ENCODE results near the gene CLDN17. TPM values are rescaled to one million over a fixed set of nuclear protein-coding genes. Genes with fewer than 3 reads are reported as not detected.

CLDN17 gene
- not detected for polyA plus RNA-seq (ENCODE audit: low read depth in 6 of 6)

- peaks cover 0 to 10% (median 2%) of the 10 kb centered on the region in 7 donors for H3K9me3 Mint-ChIP-seq
- no peaks in the 10 kb centered on the region for H3K4me1 Mint-ChIP-seq
- H3K36me3 Mint-ChIP-seq: no peaks in the 10 kb centered on the region
- DNase-seq: no peak
- H3K4me3 Mint-ChIP-seq: no peak within 1 kb of the TSS
- no peaks in the 10 kb centered on the region for H3K27me3 Mint-ChIP-seq
- no peak within 1 kb of the TSS for H3K27ac Mint-ChIP-seq
- no peak for ATAC-seq (ENCODE audit: low read depth in 2 of 2)
Measured at GRCh38 chr21:30166705-30167104, at the start of gene CLDN17. CLDN17 (minus strand) TSS chr21:30166805; CDS start chr21:30166617, 188 bp downstream.

- ATAC-seq (ENCODE audit: low read depth in 2 of 2): no peak
- Mint-ChIP-seq H3K4me1 (no peaks in the 10 kb centered on the region), H3K9me3 (peaks cover 0 to 2% (median 0%) of the 10 kb centered on the region in 7 donors), H3K36me3 (no peaks in the 10 kb centered on the region), H3K27me3 (no peaks in the 10 kb centered on the region), H3K4me3 (no peak within 1 kb of the TSS), H3K27ac (no peak within 1 kb of the TSS)
- no peak for DNase-seq
Measured at GRCh38 chr21:30216041-30216723, 49.6 kb upstream of the CLDN17 start, which contains the start of gene CLDN8. CLDN8 (minus strand) TSS chr21:30216097; CDS start chr21:30215925, 172 bp downstream.

- ATAC-seq (ENCODE audit: low read depth in 2 of 2) (no peak), DNase-seq (no peak)
- H3K36me3 Mint-ChIP-seq: no peaks in the 10 kb centered on the region
- no peak overlapping the region for H3K27ac Mint-ChIP-seq
- no peaks in the 10 kb centered on the region for H3K27me3 Mint-ChIP-seq
- H3K4me1 Mint-ChIP-seq: no peaks in the 10 kb centered on the region
- peaks cover 0 to 9% (median 0%) of the 10 kb centered on the region in 7 donors for H3K9me3 Mint-ChIP-seq
- H3K4me3 Mint-ChIP-seq: no peak overlapping the region
Measured at GRCh38 chr21:30211071-30211470, 44.5 kb upstream of the CLDN17 start.

- ATAC-seq (ENCODE audit: low read depth in 2 of 2): no peak
- no peaks in the 10 kb centered on the region for H3K36me3 Mint-ChIP-seq
Measured at GRCh38 chr21:30209601-30210000, 43.0 kb upstream of the CLDN17 start.

GRCh38 chr21:30207252-30207579 is 40.6 kb upstream of the CLDN17 start:
- H3K4me1 Mint-ChIP-seq: no peaks in the 10 kb centered on the region

More at GRCh38 chr21:30209601-30210000, 43.0 kb upstream of the CLDN17 start:
- H3K9me3 Mint-ChIP-seq: peaks cover 0 to 9% (median 0%) of the 10 kb centered on the region in 7 donors
- H3K4me1 Mint-ChIP-seq: no peaks in the 10 kb centered on the region
- H3K27me3 Mint-ChIP-seq: no peaks in the 10 kb centered on the region
- no peak overlapping the region for H3K27ac Mint-ChIP-seq
- no peak for DNase-seq
- H3K4me3 Mint-ChIP-seq: no peak overlapping the region

GRCh38 chr21:30206551-30207251 is 40.1 kb upstream of the CLDN17 start:
- no peak for DNase-seq
- no peaks in the 10 kb centered on the region for H3K27me3 Mint-ChIP-seq

More at GRCh38 chr21:30207252-30207579, 40.6 kb upstream of the CLDN17 start:
- no peaks in the 10 kb centered on the region for H3K36me3 Mint-ChIP-seq
- ATAC-seq (ENCODE audit: low read depth in 2 of 2) (no peak), DNase-seq (no peak)
- H3K9me3 Mint-ChIP-seq: peaks cover 0 to 9% (median 0%) of the 10 kb centered on the region in 7 donors
- H3K27me3 Mint-ChIP-seq: no peaks in the 10 kb centered on the region
- no peak overlapping the region for H3K4me3 Mint-ChIP-seq
- H3K27ac Mint-ChIP-seq: no peak overlapping the region

GRCh38 chr21:30200000-30200399 is 33.4 kb upstream of the CLDN17 start:
- DNase-seq (no peak), ATAC-seq (ENCODE audit: low read depth in 2 of 2) (no peak)
- Mint-ChIP-seq H3K4me3 (no peak overlapping the region), H3K36me3 (no peaks in the 10 kb centered on the region), H3K27ac (no peak overlapping the region), H3K9me3 (peaks cover 0 to 7% (median 4%) of the 10 kb centered on the region in 7 donors), H3K27me3 (no peaks in the 10 kb centered on the region), H3K4me1 (no peaks in the 10 kb centered on the region)

More at GRCh38 chr21:30206551-30207251, 40.1 kb upstream of the CLDN17 start:
- no peak overlapping the region for H3K27ac Mint-ChIP-seq
- H3K4me1 Mint-ChIP-seq: no peaks in the 10 kb centered on the region
- H3K9me3 Mint-ChIP-seq: peaks cover 0 to 9% (median 2%) of the 10 kb centered on the region in 7 donors
- no peak for ATAC-seq (ENCODE audit: low read depth in 2 of 2)
- H3K36me3 Mint-ChIP-seq: no peaks in the 10 kb centered on the region
- no peak overlapping the region for H3K4me3 Mint-ChIP-seq

GRCh38 chr21:30194701-30195299 is 28.2 kb upstream of the CLDN17 start:
- no peak for DNase-seq
- Mint-ChIP-seq H3K9me3 (peaks cover 0 to 9% (median 0%) of the 10 kb centered on the region in 7 donors), H3K27me3 (no peaks in the 10 kb centered on the region), H3K4me1 (no peaks in the 10 kb centered on the region), H3K27ac (no peak overlapping the region), H3K36me3 (no peaks in the 10 kb centered on the region), H3K4me3 (no peak overlapping the region)
- ATAC-seq (ENCODE audit: low read depth in 2 of 2): no peak

- Mint-ChIP-seq H3K27ac (no peak overlapping the region), H3K4me1 (no peaks in the 10 kb centered on the region), H3K36me3 (no peaks in the 10 kb centered on the region), H3K9me3 (peaks cover 0 to 9% (median 0%) of the 10 kb centered on the region in 7 donors), H3K4me3 (no peak overlapping the region), H3K27me3 (no peaks in the 10 kb centered on the region)
- DNase-seq (no peak), ATAC-seq (ENCODE audit: low read depth in 2 of 2) (no peak)
Measured at GRCh38 chr21:30193201-30193600, 26.6 kb upstream of the CLDN17 start.

GRCh38 chr21:30190554-30190953 is 23.9 kb upstream of the CLDN17 start:
- peaks cover 0 to 9% (median 0%) of the 10 kb centered on the region in 7 donors for H3K9me3 Mint-ChIP-seq
- H3K27me3 Mint-ChIP-seq: no peaks in the 10 kb centered on the region
- H3K36me3 Mint-ChIP-seq: no peaks in the 10 kb centered on the region
- no peak for DNase-seq
- no peaks in the 10 kb centered on the region for H3K4me1 Mint-ChIP-seq
- no peak overlapping the region for H3K4me3 Mint-ChIP-seq
- no peak for ATAC-seq (ENCODE audit: low read depth in 2 of 2)
- H3K27ac Mint-ChIP-seq: no peak overlapping the region

- DNase-seq: no peak
- H3K4me1 Mint-ChIP-seq: no peaks in the 10 kb centered on the region
Measured at GRCh38 chr21:30189773-30190172, 23.2 kb upstream of the CLDN17 start.

GRCh38 chr21:30186242-30186641 is 19.6 kb upstream of the CLDN17 start:
- no peaks in the 10 kb centered on the region for H3K4me1 Mint-ChIP-seq
- DNase-seq (no peak), ATAC-seq (ENCODE audit: low read depth in 2 of 2) (no peak)
- no peak overlapping the region for H3K27ac Mint-ChIP-seq
- H3K4me3 Mint-ChIP-seq: no peak overlapping the region
- no peaks in the 10 kb centered on the region for H3K36me3 Mint-ChIP-seq
- H3K27me3 Mint-ChIP-seq: no peaks in the 10 kb centered on the region
- H3K9me3 Mint-ChIP-seq: peaks cover 0 to 6% (median 0%) of the 10 kb centered on the region in 7 donors

More at GRCh38 chr21:30189773-30190172, 23.2 kb upstream of the CLDN17 start:
- no peak for ATAC-seq (ENCODE audit: low read depth in 2 of 2)
- Mint-ChIP-seq H3K9me3 (peaks cover 0 to 9% (median 0%) of the 10 kb centered on the region in 7 donors), H3K27me3 (no peaks in the 10 kb centered on the region), H3K4me3 (no peak overlapping the region), H3K27ac (no peak overlapping the region), H3K36me3 (no peaks in the 10 kb centered on the region)

GRCh38 chr21:30168086-30168485 is 1.5 kb upstream of the CLDN17 start:
- peaks cover 2 to 14% (median 5%) of the 10 kb centered on the region in 7 donors for H3K9me3 Mint-ChIP-seq
- no peaks in the 10 kb centered on the region for H3K4me1 Mint-ChIP-seq
- H3K27me3 Mint-ChIP-seq: no peaks in the 10 kb centered on the region
- no peak overlapping the region for H3K4me3 Mint-ChIP-seq
- H3K36me3 Mint-ChIP-seq: no peaks in the 10 kb centered on the region
- no peak for DNase-seq
- no peak for ATAC-seq (ENCODE audit: low read depth in 2 of 2)
- no peak overlapping the region for H3K27ac Mint-ChIP-seq

GRCh38 chr21:30166171-30166570 is 434 bp downstream of the CLDN17 start:
- no peaks in the 10 kb centered on the region for H3K27me3 Mint-ChIP-seq
- no peak overlapping the region for H3K27ac Mint-ChIP-seq
- no peaks in the 10 kb centered on the region for H3K4me1 Mint-ChIP-seq
- peaks cover 0 to 9% (median 2%) of the 10 kb centered on the region in 7 donors for H3K9me3 Mint-ChIP-seq
- ATAC-seq (ENCODE audit: low read depth in 2 of 2): no peak
- H3K4me3 Mint-ChIP-seq: no peak overlapping the region
- DNase-seq: no peak
- H3K36me3 Mint-ChIP-seq: no peaks in the 10 kb centered on the region
